GM12892 (cell line): Measurements from ENCODE around the gene LDLRAD4.

Experiments
- POLR2A ChIP-seq: IDR thresholded peaks from 2 replicates; pipeline ENCODE4 v1.6.1; 2011; ENCODE audit warnings: low read depth, low read length, control low read depth
- POLR2AphosphoS5 ChIP-seq: IDR thresholded peaks from 2 replicates; pipeline ENCODE4 v1.6.1; 2011; ENCODE audit warnings: low read depth, low read length, control low read depth
- TAF1 ChIP-seq: IDR thresholded peaks from 2 replicates; pipeline ENCODE4 v1.6.1; 2011; ENCODE audit warnings: low read depth, mild to moderate bottlenecking, control low read depth, low read length, borderline replicate concordance

DNA sequence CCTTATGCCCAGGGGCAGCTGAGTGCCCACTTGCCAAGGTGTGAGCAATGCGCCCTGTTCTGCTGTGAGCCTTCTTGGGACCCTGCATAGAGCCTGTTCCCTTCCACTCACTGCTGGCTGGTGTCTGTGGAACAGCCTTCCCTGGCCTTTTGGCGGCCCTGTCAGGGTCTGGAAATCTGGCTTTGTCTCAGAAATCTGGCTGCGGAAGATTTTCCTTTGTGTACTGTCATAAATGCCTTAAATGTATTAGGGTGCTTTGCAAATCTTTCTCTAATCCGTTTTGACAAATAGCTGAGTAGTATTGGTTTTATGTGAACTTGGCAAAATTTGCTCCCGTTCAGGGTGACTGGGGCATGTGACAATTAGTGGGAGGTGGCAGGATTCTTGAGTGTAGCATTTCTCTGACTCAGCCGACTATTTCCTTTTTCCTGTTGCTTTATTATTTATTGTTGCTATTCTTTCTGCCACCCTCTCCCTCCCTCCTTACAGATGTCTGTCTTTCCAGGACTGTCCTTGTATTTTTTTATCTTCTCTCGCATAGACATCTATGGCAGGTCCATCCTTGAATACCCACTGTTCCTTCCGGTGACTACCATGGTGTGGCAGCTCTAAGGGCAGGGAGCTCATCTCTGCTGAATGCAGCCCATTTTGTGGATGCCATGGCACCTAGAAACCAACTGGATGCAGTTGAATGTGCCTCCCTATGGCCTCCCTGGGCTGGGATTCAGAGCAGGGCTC lies 41.8 kb downstream of the LDLRAD4 start:
- no peak for TF ChIP-seq POLR2A
- TF ChIP-seq TAF1 = no peak
- no peak for TF ChIP-seq POLR2AphosphoS5
